Brain pericyte (primary cell): ENCODE data around the gene MPP1.
"Not testable (repeated sequence)": the region's sequence is repeated elsewhere in the genome, so short reads cannot be mapped to it uniquely, and the experiment has no call there.

Experiments used
- DNase-seq: peaks from one replicate; pipeline ENCODE4 v3.0.0-alpha.2; 2012; ENCODE audit warnings: low read depth, low spot score

The MPP1 gene

GRCh38 chrX:154804957-154805695 lies at the start of gene MPP1:
Gene MPP1 (minus strand): TSS chrX:154805485. CDS start chrX:154805373, 112 bp downstream.
- DNase-seq: no peak

- no peak for DNase-seq
These were observed 45.8 kb upstream of the MPP1 start for GRCh38 chrX:154850957-154851611.

GRCh38 chrX:154840856-154841255 lies 35.6 kb upstream of the MPP1 start:
- no peak for DNase-seq

GRCh38 chrX:154836163-154836562 lies 30.9 kb upstream of the MPP1 start:
- DNase-seq: no peak

- no peak for DNase-seq
These were observed 29.3 kb upstream of the MPP1 start, which contains the start of gene SMIM9 for GRCh38 chrX:154834562-154834961. Gene SMIM9 (minus strand): TSS chrX:154834662. CDS start chrX:154830856, 3,806 bp downstream.

GRCh38 chrX:154833746-154834274 lies 28.5 kb upstream of the MPP1 start:
- DNase-seq: no peak

- no peak for DNase-seq
These were observed 24.7 kb upstream of the MPP1 start for GRCh38 chrX:154829926-154830442.

GRCh38 chrX:154829134-154829533 lies 23.8 kb upstream of the MPP1 start:
- DNase-seq: no peak

- DNase-seq: no peak
These were observed 22.7 kb upstream of the MPP1 start for GRCh38 chrX:154828016-154828408.

- no peak for DNase-seq
These were observed 22.1 kb upstream of the MPP1 start for GRCh38 chrX:154827194-154828015.

GRCh38 chrX:154825586-154825985 lies 20.3 kb upstream of the MPP1 start:
- not testable (repeated sequence) for DNase-seq

GRCh38 chrX:154824638-154825037 lies 19.4 kb upstream of the MPP1 start:
- no peak for DNase-seq

GRCh38 chrX:154822029-154822428 lies 16.7 kb upstream of the MPP1 start:
- no peak for DNase-seq

- no peak for DNase-seq
These were observed 16.2 kb upstream of the MPP1 start for GRCh38 chrX:154821523-154821922.

GRCh38 chrX:154819771-154820341 lies 14.6 kb upstream of the MPP1 start:
- DNase-seq: no peak

- no peak for DNase-seq
These were observed 13.9 kb upstream of the MPP1 start for GRCh38 chrX:154818916-154819770.

GRCh38 chrX:154817048-154817618 lies 11.8 kb upstream of the MPP1 start:
- not testable (repeated sequence) for DNase-seq

- not testable (repeated sequence) for DNase-seq
These were observed 11.1 kb upstream of the MPP1 start for GRCh38 chrX:154816326-154816898.

GRCh38 chrX:154815274-154815818 lies 10.1 kb upstream of the MPP1 start:
- DNase-seq: no peak
